ENCODE data around the gene NLRP3.

Gene NLRP3

DNA sequence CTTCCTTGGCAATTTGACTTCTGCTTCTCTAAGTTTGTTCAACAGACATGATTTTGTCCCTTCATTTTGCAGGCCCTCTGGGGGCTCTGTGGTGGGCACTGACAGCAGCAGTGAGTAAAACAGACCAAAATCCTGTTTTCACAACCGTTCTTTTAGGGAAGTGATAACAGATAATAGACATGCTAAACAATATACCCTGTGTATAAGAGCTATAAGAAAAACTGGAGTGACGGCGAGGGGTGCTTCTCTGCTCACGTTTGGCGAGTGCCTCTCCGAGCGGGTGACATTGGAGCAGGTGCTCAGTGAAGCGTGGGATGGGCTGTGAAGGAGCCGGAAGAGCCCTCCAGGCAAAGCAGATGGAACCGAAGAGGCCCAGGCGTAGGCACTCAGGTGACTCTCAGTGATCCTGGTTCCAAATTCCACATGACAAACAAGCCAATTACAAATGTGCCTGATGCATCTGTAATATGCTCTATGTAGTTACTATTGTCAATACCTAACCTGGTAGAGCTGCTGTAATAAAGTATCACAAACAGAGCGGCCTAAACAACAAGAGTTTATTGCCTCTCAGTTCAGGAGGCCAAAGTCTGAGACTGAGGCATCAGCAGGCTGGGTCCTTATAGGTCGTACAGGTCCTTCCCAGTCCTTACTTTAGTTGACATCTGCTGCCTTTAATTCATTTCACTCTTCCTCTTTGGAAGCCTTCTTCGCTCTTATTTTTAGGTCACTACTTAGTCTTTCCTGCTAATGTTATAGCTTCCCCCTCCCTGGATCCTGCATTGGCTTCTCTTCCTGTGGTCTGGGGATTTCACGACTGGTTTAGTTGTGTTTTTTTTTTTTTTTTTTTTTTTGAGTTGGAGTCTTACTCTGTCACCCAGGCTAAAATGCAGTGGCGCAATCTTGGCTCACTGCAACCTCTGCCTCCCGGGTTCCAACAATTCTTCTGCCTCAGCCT, 21.9 kb downstream of the NLRP3 start:
- no peak for DNase-seq (ENCODE audit: low read depth in 2 of 2)

DNA sequence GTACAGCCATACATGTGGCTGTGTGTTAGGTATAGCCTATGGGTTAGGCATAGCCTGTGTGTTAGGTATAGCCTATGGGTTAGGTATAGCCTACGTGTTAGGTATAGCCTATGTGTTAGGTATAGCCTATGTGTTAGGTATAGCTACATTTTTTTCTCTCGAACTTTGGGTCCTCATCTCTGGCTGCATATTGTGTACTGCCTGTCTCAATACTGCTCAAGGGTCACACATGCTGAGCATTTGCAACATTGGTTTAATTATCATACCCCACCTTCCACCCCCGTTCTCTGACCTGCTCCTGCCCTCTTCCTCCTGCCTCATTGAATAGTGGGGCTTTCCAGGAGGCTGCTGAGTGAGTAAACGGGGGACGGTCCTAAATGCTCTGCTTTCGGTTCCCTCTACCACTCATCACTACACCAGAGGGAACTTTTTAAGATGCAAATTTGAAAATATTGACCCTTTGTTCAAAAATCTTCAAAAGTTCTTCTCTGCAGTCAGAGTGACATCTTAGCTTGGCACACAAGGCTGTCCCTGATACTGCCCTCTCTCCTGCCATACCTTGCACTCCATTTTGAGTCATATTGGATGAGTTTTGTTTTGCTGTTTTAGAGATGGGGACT, 24.1 kb downstream of the NLRP3 start:
- no peak for DNase-seq (ENCODE audit: low read depth in 2 of 2)

DNA sequence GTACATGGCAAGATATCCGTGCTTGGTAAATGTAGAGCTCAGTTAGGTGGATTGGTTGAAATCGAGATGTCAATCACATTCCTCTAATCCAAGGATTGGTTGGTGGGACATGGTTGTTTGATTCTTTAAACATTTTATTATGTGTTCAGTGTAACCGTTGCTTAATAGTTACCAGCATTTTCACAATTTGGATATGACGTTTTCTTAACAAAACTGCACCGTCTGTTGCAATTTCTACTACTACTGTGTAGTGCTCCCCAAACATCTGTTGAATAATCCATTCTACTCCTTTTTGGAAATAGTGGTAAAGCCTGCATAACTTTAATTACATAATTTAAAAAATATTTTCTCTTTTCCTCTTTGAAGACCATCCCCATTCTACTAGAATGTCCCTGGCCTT, 25.6 kb downstream of the NLRP3 start:
- DNase-seq (ENCODE audit: low read depth in 2 of 2): no peak

DNA sequence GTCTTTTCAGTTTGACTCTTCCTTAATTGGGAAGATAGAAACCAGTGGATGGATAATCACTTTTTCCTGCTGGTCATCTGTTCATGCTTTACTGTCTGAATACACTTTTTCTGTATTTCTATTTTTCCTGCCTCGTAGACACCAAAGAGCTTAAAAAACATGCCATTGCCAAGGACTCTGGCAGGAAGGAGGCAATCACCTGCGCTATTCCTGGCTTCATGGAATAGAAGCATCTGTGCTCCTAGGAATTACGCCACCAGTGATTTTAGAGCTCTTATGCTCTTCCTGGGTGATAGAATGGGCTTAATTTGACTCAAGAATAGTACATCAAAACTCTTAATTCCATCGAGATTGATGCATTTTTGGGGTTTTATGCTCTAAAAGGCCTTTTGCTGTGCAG, 26.2 kb downstream of the NLRP3 start:
- DNase-seq (ENCODE audit: low read depth in 2 of 2): no peak

DNA sequence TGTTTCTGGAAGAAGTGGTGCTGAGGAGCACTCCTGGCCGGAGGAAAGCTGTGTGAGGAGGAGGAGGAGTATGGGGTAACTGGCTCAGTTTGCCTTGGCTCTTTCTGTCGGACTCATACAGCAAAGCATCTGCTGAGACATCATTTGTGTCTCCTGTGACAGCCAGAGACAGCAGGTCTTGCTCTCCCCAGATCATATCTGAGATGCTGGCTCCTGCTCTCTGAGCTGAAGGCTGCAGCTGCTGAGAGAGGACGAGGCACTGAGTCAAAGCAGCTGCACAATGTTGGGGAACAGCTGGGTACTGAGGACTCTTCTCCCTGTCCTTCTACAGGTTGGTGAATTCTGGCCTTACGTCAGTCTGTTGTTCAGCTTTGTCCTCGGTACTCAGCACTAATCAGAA, 27.7 kb downstream of the NLRP3 start:
- no peak for DNase-seq (ENCODE audit: low read depth in 2 of 2)

DNA sequence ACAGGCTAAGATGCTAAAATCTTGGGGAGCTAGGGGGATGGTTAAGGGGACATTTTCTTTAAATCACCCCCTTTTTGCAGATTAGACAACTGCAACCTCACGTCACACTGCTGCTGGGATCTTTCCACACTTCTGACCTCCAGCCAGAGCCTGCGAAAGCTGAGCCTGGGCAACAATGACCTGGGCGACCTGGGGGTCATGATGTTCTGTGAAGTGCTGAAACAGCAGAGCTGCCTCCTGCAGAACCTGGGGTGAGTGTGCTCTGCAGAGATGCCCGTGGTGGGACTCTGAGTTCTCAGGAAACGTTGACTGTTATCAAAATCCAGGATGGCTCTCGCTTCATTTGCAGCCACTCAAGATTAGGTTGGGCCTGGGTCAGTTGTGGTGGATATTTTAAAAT, 28.6 kb downstream of the NLRP3 start:
- DNase-seq (ENCODE audit: low read depth in 2 of 2): no peak

DNA sequence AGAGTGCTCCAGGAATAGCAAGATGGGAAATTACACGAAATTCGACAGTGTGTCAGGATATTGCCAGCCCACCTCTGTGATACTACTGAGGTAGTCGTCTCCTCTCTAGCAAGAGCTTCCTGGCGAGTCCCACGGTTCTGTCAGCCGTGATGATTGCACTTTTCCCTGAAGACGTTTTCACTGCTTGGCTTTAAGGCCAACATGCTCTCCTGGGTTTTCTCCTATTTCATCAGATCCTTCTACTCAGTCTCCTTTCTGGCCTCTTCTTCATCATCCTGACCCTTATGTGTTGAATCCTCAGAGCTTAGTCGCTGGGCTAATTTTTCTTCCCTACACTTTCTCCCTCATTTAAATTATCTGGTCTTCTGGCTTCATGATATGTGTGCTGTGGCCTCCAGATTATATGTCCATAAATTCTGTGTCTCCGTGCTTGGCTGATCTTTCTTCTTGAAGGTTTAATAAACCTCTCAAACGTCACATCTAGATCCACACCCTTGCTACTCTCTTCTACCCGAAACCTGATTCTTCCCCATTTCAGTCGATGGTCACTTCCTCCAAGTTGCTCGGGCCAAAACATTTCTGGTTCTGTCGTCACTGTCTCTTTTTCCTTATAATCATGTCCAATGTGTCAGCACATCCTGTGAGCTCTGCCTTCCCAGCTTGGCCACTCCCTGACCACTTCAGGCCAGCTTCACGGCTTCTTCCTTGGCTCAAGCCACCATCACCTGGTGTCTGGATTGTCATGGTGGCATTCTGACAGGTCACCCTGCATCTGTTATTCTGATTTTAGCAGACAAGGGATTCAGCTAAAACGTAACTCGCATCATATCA, 29.8 kb downstream of the NLRP3 start:
- no peak for DNase-seq (ENCODE audit: low read depth in 2 of 2)

DNA sequence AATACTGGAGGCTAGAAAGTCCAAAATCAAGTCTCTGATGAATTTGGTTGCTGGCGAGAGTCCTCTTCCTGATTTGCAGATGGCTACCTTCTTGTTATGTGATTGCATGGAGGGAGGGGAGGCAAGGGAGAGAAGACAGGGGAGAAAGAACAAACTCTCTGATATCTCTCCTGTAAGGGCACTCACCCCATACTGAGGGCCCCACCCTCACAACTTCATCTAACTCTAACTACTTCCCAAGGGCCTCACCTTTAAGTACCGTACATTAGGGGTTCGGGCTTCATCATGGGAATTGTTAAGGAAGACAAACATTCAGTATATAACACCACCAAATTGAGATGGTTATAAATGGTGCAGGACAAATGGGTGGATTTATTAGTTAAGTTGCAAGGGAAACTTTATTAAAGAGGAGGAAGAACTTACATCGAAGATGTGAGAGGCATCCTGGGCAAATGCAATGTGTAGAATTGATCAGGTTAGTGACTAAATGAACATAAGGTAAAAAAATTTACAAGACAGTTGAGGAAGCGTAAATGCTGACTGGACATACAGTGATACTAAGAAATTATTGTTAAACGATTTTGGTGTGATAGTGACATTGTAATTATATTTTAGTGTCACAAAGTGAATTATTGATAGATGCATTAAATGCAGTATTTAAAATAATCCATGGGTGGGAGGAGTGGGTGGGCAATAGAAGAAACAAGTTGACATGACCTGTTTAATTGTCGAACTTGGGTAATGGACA, 31.4 kb downstream of the NLRP3 start:
- no peak for DNase-seq (ENCODE audit: low read depth in 2 of 2)

DNA sequence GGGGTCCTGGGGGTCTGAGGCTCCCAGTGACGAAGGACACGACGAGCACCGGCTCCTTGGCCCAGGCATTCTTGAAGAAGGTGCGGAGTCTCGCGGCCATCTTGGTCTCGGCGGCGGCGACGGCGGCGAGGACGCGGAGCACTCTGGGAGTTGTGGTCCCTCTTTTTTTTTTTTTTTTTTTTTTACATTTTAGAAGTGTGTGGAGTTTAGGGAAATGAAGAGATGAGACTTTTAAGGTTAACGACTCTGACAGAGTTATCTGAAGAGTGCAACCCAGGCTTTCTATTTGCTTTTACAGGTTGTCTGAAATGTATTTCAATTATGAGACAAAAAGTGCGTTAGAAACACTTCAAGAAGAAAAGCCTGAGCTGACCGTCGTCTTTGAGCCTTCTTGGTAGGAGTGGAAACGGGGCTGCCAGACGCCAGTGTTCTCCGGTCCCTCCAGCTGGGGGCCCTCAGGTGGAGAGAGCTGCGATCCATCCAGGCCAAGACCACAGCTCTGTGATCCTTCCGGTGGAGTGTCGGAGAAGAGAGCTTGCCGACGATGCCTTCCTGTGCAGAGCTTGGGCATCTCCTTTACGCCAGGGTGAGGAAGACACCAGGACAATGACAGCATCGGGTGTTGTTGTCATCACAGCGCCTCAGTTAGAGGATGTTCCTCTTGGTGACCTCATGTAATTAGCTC, 32.3 kb downstream of the NLRP3 start:
- DNase-seq (ENCODE audit: low read depth in 2 of 2): peak; percentile 9 to 13

DNA sequence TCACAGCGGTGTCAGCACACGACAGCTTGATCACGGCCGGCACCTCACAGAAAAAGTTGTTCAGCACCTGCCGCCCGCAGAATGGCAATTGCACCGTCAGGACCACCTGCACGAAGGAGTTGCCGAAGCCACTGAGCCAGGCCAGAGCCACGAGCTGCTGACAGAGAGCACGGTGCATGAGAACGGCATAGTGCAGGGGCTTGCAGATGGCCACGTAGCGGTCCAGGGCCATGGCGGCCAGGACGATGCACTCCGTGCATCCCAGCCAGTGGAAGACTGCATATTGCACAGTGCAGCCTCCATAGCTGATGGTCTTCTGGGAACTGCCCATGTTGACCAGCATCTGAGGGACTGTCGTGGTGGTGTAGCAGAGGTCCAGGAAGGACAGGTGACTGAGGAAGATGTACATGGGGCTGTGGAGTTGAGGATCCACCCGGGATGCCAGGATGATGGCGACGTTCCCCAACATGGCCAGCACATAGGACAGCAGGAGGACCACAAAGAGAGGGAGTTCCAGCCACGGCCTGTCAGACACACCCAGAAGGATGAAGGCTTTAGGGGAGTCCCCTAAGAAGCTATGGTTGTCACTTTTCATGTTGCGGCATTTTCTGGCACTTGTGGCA, 35.5 kb downstream of the NLRP3 start:
- DNase-seq (ENCODE audit: low read depth in 2 of 2): no peak

DNA sequence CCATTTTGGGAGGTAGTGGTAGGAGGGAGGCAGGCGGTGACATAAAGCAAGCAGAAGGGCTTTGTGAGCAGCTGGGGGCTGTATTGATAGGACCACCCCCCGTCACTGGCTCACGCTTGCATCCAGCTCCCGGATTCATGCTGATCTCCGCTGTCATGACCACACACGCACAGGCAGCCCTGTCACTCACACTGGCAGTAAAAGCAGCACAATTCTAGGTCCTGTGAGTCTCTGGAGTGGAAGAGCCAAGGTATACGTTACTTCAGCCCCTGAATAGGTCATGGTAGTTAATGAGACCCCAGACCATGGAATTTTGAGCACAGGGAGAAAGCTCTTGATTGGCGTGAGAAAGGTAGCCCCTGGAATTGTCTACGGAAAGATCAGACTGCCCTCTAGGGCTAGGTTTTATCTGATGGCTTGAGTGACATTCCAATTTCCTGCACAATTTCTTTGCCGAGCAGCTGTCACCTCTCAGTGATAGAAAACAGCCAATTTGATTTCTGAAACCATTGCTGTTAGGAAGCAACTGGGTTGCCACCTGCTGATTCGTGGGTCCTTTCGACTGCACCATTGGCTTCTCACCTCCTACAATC, 36.6 kb downstream of the NLRP3 start:
- DNase-seq (ENCODE audit: low read depth in 2 of 2): no peak

DNA sequence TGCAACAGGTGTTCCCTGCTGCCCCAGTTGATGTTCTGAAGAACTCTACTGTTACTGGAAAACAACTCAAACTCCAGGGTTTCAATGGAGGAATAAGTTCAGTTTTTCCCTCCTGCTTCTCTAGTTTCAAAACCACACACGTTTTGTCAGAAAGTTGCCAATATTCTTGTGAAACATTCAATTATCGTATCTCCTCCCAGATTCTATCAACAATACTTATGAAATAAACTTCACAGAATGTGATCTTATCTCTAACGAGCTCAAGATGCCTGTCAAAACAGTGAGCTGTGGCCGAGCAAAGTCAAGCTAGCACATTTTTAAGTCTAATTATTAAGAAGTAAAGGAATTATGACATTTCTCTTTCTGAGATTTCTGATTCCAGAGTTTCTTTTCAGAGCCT, 37.3 kb downstream of the NLRP3 start:
- no peak for DNase-seq (ENCODE audit: low read depth in 2 of 2)

DNA sequence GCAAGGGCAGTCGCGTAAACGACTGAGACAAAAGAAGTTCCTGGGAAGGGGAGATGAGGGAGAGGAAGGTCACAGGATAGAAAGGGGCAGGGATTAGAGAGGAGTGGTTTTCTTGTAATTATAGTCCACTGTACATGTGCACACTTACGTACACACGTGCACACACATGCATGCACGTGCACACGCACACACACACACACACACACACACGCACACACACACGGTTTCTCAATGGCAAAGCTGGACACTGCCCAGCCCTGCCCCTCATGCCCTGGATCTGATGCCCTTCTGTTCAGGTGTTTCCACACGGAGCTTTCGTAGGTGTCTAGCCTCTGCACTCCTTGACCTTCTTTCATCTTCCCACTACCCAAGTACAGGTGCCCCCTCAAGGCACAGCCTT, 38.0 kb downstream of the NLRP3 start:
- DNase-seq (ENCODE audit: low read depth in 2 of 2): no peak

DNA sequence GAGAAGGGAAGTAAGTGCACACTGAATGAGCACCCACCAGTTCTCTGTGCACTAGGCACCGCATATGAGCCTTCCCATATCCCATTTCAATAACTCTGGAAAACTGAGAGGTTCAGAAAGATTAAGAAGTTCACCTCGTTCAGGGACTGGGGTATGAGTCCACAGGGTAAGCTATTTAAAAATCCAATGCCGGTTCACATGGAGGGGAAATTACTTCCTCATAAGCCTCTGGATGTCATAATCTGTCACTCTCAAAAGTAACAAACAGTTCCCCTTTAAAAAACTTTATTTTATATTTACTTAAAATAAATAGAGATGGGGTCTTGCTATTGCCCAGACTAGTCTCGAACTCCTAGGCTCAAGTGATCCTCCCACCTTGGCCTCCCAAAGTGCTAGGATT, 40.0 kb downstream of the NLRP3 start:
- no peak for DNase-seq (ENCODE audit: low read depth in 2 of 2)

DNA sequence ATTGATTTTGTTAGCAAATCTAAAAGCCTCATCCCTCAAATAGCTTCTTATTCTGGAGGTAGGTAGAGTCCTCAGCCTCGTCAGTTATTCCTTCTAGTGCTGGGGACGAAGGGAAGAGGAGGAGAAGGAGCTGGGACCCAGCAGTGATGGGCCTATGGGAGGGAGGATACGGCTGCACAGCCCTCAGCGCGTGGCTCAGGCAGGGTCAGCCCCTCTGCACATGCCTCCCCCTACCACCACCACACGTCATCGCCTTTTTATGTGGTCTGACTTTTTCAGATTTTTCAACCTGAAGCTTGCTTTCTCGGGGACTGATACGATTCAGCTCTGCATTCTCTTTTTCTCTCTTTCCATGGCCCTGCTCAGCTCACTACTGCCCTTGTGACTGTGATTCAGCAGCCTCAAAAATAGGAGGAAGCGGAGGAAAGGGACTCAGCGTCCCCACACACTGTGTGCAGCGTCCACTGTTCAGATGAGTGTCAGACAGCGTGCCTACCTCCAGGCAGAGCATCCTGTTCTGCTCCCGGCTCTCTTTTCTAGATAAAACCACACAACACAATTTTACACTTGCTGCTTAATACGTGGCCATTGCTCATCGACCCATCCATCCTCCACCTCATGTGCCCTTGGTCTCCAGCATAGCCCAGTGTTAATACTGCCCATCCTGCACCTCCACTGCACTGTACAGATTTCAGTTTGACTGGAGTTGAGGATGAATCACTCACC, 41.1 kb downstream of the NLRP3 start:
- peak; percentile 23 to 25 for DNase-seq (ENCODE audit: low read depth in 2 of 2)

DNA sequence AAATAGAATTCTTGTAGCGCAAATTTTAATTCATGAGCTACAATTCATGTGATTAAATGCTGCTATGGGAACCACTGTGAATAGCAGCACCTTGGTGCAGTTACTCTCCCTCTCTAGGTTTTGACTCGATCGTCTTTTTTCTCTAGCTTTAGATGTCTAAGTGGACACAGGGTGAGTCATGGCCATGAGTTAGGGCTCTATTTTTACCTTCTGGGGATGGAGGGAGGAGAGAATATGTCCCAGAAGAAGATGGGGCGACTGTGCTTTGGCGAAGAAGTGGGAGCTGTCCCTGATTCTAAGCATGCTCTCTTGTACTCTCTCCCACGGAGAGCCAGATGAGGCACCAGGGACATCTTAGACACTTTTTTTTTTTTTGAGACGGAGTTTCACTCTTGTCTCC, 43.5 kb downstream of the NLRP3 start:
- DNase-seq (ENCODE audit: low read depth in 2 of 2): no peak

DNA sequence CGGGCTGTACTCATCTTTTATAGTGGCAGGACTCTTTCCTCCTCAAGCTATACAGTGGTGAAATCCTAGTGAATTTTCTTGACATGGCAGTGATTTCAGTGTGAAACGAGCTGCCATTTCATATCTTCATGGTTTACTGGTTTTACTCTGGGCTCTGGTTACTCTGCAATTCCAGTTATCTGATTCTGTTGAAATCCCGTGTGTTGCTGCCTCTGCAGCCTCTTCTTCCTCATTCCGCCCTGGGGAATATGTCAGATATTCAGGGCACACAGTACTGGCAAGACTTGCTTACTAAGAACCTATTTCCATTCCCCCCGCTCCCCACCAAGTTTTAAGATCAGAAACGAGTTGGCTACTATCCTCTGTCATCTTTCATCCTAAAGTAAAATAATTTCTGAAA, 49.8 kb downstream of the NLRP3 start:
- no peak for DNase-seq (ENCODE audit: low read depth in 2 of 2)

DNA sequence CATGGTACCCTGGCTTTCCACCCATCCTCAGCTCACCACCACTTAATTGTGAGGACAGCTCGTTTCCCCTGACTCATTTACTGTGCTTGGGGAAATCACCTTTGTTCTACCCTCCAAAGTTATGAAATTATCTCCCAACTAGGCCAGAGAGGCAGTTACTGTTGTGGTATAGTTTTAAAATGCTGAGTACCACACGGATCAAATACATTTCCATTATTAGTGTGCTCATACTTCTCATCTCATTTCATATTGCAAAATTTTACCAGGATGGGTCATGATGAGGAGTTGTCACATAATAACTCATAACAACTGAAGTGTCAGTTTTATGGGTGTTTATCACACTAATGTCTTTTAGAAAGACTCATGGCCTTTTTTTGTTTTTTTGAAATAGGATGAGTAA, 51.2 kb downstream of the NLRP3 start:
- DNase-seq (ENCODE audit: low read depth in 2 of 2): no peak

DNA sequence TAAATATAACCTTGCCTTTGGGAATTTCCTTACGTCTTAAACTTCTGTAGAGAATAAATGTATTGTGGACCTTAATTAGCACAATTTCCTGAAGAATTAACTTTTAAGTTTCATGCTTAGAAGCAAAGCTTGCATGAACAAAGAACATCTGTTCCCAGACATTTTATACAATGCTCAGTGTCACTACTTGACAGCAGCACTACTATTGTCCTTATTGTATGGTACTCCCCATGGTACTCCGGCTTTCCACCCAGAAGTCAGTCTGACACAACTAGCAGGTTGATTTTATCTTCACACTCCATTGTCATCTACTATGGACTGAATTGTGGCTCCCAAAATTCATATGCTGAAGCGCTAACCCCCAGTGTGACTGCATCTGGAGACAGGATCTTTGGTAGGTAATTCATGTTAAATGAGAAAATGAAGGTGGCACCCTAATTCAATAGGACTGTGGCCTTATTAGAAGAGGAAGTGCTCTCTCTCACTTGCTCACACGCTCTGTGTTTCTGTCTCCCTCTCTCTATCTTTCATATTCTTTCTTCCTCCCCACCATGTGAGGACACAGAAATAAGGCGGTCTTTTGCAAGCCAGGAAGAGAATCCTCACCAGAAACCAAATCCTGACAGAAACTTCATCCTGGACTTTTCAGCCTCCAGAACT, 52.6 kb downstream of the NLRP3 start:
- no peak for DNase-seq (ENCODE audit: low read depth in 2 of 2)

All from stimulated activated CD8-positive, alpha-beta memory T cell treated with anti-CD3 and anti-CD28 coated beads, Interleukin-15, amount 100 ng/mL, for 48 hours (primary cell).